Measurements from ENCODE around the gene CAPN15.

DNA sequence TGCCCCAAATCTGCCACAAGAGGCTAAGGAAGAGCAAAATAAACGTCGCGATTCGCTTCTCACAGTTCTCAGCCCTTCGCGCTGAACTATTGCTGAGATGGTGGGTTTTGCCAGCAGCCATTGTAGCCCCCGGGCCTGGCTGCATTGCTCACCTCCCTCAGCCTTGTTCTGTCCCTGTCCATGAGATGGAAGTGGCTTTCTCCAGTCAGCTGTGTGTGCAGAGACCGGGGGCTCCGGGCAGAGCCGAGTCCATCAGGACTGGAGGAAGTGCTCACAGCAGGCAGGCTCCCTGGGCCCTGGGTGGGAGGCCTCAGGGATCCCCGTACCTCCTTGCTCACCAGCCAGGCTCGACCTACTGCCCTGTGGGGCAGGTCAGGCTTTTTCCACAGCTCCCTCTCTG lies 27.6 kb upstream of the CAPN15 start:
- no peak for TF ChIP-seq POLR2AphosphoS5 (IDR thresholded peaks at IDR 0.05; ENCODE audit: low read depth, low read length)
- TF ChIP-seq, protein P1, sequence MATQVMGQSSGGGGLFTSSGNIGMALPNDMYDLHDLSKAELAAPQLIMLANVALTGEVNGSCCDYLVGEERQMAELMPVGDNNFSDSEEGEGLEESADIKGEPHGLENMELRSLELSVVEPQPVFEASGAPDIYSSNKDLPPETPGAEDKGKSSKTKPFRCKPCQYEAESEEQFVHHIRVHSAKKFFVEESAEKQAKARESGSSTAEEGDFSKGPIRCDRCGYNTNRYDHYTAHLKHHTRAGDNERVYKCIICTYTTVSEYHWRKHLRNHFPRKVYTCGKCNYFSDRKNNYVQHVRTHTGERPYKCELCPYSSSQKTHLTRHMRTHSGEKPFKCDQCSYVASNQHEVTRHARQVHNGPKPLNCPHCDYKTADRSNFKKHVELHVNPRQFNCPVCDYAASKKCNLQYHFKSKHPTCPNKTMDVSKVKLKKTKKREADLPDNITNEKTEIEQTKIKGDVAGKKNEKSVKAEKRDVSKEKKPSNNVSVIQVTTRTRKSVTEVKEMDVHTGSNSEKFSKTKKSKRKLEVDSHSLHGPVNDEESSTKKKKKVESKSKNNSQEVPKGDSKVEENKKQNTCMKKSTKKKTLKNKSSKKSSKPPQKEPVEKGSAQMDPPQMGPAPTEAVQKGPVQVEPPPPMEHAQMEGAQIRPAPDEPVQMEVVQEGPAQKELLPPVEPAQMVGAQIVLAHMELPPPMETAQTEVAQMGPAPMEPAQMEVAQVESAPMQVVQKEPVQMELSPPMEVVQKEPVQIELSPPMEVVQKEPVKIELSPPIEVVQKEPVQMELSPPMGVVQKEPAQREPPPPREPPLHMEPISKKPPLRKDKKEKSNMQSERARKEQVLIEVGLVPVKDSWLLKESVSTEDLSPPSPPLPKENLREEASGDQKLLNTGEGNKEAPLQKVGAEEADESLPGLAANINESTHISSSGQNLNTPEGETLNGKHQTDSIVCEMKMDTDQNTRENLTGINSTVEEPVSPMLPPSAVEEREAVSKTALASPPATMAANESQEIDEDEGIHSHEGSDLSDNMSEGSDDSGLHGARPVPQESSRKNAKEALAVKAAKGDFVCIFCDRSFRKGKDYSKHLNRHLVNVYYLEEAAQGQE (IDR thresholded peaks at IDR 0.05; ENCODE audit: insufficient read depth in 1 of 2, low read depth in 2 of 2, low read length in 2 of 2): no peak
- TF ChIP-seq FOXP2 (optimal IDR thresholded peaks at IDR 0.05; ENCODE audit: borderline replicate concordance, extremely low read depth, extremely low read length, insufficient read depth): no peak
- no peak for TF ChIP-seq SIN3A (IDR thresholded peaks at IDR 0.05; ENCODE audit: borderline replicate concordance, insufficient read depth, low read length)
- TF ChIP-seq TAF1 (IDR thresholded peaks at IDR 0.05; ENCODE audit: borderline replicate concordance, insufficient read depth, low read length): no peak

Data from PFSK-1 (cell line).